T47D (cell line): ENCODE data around the gene NEK7.
A peak's percentile ranks its signal among the peaks of the same experiment; 100 is the strongest.

Experiments
- DNase-seq, 2 experiments: peaks; one replicate each; pipeline versions ENCODE4 v3.0.0 to v3.0.0-alpha.2; 2011 to 2012; ENCODE audit warnings: low read depth in 1 of 2, low spot score in 1 of 2
- JUND ChIP-seq: IDR thresholded peaks from 2 replicates; pipeline ENCODE4 v1.6.1; 2012; ENCODE audit warnings: low read depth
- in situ Hi-C: cut with HindIII; loops from 2 replicates; pipeline ENCODE4 v1.10.0; 2016; ENCODE audit warnings: low sequenced_read_pairs, low pct_unique_long_range_greater_than_20kb

The NEK7 gene

GRCh38 chr1:198352975-198353695 lies 196.3 kb downstream of the NEK7 start:
- no peak for TF ChIP-seq JUND
- DNase-seq: no peak
- in situ Hi-C loops: no loop called here

- TF ChIP-seq JUND: no peak
- in situ Hi-C loops: no loop called here
- no peak for DNase-seq
Measured at GRCh38 chr1:198357937-198358336, 201.1 kb downstream of the NEK7 start.

- TF ChIP-seq JUND: no peak
- DNase-seq: peak in 1 of 2 experiments; percentile 43
- in situ Hi-C loops: no loop called here
Measured at GRCh38 chr1:198359024-198359653, 202.3 kb downstream of the NEK7 start.

GRCh38 chr1:198360208-198360729 lies 203.5 kb downstream of the NEK7 start:
- no peak for DNase-seq
- in situ Hi-C loops: no loop called here

GRCh38 chr1:198361237-198361767 lies 204.5 kb downstream of the NEK7 start:
- no peak for TF ChIP-seq JUND
- DNase-seq: no peak

More at GRCh38 chr1:198360208-198360729, 203.5 kb downstream of the NEK7 start:
- TF ChIP-seq JUND: no peak

DNA sequence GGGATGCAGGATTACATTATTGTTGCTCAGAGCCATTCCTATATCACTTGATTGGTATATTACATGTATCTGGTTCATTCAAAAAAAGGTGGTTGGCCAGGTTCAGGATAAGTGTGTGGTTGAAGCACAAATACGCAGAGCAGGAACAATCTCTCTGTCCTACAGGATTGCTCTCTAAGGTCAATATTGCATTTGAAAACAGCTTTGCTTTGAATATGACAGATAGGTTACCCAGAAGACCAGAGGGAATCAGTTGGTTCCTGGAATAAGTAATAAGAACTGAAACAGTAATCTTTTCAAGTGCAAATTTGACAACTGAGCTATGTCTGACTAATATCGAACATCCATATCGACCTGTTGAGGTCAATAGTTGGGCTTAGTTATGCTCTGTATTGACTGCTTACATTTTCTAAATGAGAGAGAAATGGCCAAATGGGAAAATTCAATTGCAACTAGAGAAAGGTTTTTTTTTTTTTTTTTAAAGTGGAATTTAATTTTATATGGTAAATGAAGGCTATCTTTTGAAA lies 206.9 kb downstream of the NEK7 start:
- TF ChIP-seq JUND: no peak
- in situ Hi-C loops: no loop called here
- no peak for DNase-seq

More at GRCh38 chr1:198361237-198361767, 204.5 kb downstream of the NEK7 start:
- in situ Hi-C loops: no loop called here

GRCh38 chr1:198364471-198364870 lies 207.7 kb downstream of the NEK7 start:
- no peak for DNase-seq
- in situ Hi-C loops: no loop called here
- TF ChIP-seq JUND: no peak

- DNase-seq: no peak
- no peak for TF ChIP-seq JUND
- in situ Hi-C loops: no loop called here
Measured at GRCh38 chr1:198367296-198367695, 210.5 kb downstream of the NEK7 start.

GRCh38 chr1:198370996-198371395 lies 214.2 kb downstream of the NEK7 start:
- in situ Hi-C loops: no loop called here
- no peak for DNase-seq
- no peak for TF ChIP-seq JUND
